Hippocampal formation (tissue), 2 donors: ENCODE measurements around the gene ANKEF1.
"Not testable (repeated sequence)": the region's sequence is repeated elsewhere in the genome, so short reads cannot be mapped to it uniquely, and the experiment has no call there.

Experiments used
- DNase-seq, 2 donors: peaks; one replicate each; lab custom pipeline; 2025; lab: John Stamatoyannopoulos, UW

ANKEF1 gene

DNA sequence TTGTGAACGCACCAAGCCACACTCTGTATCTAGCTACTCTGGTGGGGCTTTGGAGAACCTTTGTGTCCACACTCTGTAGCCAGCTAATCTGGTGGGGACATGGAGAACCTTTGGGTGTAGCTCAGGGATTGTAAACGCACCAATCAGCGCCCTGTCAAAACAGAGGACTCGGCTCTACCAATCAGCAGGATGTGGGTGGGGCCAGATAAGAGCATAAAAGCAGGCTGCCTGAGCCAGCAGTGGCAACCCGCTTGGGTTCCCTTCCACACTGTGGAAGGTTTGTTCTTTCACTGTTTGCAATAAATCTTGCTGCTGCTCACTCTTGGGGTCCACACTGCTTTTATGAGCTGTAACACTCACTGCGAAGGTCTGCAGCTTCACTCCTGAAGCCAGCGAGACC, 2.5 kb upstream of the ANKEF1 start:
- DNase-seq, result not testable (repeated sequence)

DNA sequence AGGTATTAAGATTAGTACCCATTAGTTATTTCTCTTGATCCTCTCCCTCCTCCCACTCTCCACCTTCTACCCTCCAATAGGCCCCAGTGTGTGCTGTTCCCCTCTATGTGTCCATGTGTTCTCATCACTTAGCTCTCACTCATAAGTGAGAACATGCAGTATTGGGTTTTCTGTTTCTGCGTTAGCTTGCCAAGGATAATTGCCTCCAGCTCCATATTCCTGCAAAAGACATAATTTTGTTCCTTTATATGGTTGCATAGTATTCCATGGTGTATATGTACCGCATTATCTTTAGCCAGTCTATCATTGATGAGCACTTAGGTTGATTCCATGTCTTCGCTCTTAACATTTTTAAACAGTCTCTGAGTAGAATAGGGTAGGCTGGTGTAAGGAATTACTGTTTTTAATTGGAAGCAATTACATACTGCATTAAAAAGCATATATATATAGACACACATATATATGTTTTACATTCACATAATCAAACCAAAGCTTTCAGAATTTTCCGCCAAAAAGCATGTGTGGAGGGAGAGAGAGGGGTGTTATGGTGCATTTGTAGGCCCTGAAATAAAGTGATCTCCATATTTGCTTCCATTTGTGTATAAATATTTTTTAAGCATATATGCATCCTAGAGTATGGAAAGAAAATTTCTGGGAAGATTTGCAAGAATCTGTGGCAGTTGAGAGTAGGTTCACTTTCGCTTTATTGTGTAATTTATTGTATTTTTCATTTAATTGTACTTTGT, 709 bp upstream of the ANKEF1 start:
- no peak for DNase-seq

DNA sequence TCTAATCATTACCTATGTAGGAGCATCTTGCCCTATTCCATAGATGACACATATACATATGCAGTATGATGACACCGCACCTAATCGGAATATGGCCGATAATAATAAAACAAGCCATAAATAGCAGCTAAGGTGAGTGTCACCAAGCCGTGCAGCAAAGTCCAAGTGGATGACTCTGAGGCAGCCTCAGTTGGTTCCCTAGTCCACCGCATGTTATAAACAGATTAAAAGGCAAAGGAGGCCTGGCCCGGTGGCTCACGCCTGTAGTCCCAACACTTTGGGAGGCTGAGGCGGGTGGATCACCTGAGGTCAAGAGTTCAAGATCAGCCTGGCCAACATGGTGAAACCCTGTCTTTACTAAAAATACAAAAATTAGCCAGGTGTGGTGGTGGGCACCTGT, 1.5 kb downstream of the ANKEF1 start:
- not testable (repeated sequence) for DNase-seq

DNA sequence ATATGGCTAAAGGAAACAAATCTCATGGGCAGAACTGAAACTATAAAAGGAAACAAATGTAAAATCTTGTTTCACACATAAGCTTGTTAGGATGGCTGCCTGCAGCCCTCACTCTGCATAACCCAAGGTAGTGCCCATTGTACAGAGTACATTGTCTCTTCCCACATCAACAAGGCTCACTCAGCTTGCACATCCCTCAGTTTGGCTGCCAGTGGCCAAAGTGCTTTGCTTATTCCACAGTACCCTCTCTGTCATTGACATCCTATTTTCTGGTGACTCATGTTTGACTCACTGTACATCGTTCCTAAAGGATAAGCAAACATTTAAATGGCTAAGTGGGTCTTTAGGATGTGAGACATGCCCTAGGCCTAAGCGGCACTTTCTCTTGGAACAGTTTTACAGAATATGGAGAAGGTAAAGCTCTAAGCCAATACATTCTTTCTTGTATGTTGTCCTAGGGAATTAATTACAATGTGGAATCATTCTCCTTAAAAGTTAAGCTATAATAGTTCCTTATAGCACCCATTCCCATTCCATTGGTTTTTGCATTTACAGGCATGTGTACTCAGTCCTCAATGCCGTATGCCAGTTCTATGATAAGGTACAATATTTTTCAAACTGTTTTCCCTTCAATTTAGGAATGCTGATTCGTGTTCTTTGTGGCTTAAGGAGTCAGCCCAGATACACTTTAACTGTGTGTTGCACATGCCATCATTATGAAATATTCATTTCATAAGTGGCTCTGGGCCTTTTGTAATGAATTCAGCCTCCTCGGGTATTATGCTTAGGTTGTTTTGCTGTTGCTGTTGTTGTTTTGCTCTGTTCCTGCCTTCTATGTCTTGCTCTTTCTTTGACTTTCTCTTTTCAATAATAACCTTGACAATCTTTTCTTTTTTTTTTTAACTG, 5.5 kb downstream of the ANKEF1 start:
- no peak for DNase-seq

DNA sequence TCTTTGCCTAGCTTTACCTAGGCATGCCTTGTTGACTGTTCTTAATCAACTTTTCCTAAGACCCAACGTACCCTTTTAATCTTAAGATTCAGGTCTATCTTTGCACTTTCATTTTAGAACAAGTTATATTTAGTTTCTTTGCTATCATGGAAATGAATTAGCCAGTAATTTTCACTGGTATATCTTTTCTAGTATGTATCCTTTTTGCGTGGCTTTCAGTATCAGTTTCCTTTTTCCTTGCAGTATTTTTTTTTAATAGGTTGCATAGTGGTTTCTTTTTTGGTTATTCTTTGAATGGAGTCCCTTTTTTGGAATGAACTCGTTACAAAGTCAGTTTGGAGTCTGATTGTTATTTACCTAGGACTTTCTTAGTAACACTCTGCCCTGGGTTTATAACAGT, 7.3 kb downstream of the ANKEF1 start:
- no peak for DNase-seq

DNA sequence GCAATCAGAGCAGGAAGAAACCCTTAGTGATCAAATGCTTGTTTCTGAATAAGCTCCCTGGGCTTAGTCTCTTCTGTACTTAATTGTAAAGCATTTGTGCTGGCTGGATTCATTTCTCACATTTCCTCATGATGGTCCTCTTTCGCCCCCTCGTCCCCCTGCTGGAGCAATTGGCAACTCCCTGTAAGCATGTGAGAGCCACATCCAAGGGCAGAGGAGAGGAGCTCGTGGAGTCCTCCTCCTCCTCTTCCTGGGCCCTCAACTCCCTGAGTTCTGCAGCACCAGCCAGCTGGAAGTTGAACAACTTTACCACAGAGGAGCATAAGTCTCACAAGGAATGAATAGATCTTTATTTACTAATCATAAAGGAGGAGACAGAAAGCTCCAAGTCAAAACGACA, 12.6 kb downstream of the ANKEF1 start:
- no peak for DNase-seq

DNA sequence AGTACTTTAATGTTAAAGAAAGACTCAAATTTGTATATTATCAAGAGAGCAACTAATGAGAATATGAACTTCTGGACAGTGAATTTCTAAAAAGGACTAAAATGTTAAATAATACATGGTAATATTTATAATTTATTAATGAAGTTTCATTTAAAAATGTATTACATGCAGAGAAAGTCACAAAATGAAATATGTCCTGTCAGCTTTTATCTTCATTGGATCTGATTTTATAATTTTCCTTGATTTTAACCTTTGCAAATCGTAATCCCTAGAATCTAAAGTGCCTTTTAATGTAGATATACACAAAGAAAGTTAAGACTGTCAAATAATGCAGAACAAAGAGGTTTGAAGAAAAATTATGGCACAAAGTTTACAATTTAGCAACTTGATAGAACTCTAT, 16.4 kb downstream of the ANKEF1 start:
- DNase-seq, result no peak

DNA sequence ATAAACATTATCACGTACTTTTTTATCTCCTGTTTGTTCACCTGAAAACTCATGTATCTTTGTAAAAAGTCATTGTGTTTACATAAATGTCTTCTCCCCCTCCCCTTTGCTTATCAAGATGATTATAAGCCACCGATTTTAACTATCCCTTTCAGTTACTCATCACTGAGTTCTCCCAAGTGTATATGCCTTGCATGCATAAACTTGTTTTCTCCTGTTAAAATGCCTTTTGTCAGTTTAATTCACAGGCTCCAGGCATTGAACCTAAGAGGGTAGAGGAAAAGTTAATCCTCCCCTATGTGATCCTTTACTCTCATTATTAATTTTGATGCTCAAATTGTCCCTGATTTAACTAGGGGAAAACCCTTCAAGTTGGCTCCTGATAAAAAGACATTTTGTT, 24.2 kb downstream of the ANKEF1 start:
- DNase-seq, result no peak

DNA sequence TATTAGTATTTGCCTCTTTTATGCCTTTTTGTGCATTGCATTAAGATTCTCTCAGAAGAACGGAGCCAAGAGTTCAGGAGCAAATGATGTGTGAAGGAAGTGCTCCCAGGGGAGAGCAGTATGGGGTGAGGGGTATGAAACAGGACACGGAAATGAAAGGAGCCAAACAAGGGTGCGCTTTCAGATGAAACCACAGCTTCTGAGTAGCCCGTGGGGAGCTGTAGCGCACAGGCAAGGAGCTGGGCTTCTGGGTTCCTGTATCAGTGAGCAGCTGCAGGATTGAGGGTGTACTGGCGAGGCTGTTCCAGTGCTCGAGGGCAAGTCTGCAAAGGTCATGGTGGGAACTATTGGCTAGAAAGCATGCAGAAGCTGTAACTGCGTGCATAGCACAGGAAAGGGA, 25.4 kb downstream of the ANKEF1 start:
- no peak for DNase-seq

DNA sequence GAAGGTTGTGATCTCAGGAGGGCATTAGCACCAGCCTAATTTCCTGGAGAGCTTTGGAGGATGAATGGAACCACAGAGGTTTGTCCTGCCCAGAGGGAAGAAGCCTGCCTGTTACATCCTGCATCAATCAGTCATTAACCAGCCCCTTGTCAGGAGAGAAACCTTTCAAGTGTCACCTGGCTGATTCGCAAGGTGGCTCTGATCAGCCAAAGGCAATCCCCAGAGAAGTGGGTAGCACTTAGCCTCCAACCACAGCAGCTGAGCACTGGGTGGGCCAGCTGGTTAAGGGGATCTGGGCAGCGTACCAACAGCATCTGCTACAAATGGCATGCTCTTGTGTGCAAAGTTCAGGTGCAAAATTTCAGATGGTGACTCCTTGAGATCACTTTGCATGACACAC, 26.9 kb downstream of the ANKEF1 start:
- DNase-seq, result no peak

DNA sequence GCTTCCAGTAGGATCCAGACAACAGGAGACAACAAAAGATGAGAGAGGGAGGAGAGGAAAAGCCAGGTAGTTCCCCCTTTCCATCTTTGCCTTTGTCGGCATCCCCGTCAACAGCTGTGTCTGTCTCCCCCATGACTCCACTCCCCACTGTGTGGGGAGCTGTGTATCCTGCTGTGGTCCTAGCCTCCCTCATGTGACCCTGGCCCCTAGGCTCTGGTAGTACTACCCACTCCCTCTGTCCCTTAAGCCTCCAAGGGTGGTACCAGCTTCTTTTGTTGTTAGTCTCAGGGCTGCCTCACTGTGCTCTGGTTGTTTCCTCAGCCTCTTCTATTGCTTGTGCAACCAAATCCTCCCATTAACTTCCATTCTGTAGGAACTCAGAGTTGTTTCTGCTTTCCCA, 28.7 kb downstream of the ANKEF1 start:
- no peak for DNase-seq

DNA sequence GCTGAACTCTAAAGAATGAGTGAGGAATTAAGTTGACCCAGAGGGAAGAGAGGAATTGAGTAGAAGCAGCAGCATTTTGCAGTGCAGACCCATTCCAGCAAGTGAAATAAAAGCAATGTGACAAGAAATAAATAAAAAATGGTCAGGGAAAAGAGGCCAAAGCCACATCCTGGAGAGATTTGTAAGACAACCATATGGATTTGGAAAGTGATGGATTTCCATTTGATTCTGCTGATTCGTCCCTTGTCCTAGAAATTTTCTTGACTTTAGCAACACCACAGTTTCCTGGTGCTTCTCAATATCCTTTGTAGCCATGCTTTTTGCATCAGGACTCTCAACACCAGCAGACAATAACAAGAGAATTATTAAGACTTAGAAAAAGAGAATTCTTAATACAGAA, 29.8 kb downstream of the ANKEF1 start:
- DNase-seq, result no peak

DNA sequence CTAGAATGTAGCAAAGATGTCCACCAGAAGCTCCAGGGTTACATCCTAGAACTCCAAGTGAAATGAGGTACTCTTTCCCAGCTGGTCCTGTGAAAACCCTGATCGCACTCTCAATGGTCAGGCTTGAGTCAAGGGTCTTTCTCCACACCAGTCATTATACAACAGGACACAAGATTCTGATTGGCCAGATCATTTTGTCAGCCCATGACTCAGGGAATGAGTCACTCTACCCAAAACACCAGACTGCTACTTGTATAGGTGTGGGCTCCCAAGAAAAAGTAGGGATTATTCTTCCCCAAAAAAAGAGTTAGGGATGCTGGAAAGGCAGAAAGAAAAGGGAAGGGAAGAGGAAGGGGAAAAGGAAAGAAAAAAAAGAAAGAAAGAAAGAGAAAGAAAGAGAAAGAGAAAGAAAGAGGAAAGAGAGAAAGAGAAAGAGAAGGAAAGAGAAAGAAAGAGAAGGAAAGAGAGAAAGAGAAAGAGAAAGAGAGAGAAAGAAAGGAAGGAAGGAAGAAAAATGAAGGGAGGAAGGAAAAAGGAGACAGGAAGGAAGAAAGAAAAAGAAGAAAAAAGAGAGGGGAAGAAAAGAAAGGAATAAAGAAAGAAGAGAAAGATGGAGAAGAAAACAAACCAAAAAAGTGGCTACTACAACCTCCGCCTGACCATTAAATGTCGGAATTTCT, 30.5 kb downstream of the ANKEF1 start:
- no peak for DNase-seq

DNA sequence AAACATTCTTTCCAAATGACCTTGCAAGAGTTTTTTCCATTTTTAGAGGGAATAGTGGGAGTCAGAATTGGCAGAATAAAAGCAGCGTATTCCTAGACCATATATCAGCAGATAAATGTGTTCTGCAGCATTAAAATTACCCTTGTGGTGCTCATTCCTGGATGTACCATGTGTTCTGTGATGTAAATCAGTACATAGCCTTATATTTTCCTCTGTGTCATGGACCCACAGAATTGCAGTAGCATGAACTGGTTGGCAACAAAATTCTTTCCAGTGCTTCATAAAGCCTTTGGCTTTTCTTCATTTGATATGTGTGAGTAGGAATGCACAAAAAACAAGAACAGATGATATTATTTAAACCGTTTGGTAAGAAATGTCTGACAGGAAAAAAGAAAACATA, 32.5 kb downstream of the ANKEF1 start:
- no peak for DNase-seq

DNA sequence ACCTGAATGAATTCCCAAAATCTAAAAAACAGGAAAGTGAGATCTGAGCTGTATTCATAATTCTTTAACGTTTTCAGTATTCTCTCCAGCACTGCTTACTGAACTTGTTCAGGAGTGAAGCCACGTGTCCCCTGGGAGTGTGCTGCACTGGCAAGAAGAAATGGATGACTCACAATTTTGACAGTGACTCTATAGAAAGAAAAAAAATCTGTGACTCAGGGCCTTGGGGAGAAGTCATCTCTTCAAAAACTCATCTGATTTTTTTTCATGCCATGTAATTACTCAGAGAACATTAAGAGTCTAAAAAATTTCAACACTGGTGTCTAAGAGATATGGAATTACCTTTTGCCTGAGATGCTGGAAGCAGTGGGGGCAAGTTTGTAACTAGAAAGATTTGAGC, 39.7 kb downstream of the ANKEF1 start:
- DNase-seq, result no peak

DNA sequence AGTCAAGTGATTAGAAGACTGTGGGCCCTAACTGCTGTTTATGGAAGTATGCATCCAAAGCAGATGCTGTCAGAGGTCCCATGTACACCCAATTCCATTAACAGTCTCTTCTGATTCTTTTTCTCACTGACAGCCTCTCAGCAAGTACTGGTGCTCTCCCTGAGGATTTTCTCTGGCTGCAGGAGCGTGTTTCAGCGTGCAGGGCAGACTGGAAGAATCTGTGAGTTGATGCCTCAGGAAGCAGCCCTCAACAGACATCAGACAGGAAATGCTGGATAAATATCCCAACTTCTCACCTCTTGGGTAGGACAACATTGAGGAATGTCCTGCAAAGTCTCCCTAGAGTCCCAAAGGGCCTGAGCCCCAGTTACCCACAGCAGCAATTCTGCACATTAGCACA, 40.8 kb downstream of the ANKEF1 start:
- DNase-seq, result no peak

DNA sequence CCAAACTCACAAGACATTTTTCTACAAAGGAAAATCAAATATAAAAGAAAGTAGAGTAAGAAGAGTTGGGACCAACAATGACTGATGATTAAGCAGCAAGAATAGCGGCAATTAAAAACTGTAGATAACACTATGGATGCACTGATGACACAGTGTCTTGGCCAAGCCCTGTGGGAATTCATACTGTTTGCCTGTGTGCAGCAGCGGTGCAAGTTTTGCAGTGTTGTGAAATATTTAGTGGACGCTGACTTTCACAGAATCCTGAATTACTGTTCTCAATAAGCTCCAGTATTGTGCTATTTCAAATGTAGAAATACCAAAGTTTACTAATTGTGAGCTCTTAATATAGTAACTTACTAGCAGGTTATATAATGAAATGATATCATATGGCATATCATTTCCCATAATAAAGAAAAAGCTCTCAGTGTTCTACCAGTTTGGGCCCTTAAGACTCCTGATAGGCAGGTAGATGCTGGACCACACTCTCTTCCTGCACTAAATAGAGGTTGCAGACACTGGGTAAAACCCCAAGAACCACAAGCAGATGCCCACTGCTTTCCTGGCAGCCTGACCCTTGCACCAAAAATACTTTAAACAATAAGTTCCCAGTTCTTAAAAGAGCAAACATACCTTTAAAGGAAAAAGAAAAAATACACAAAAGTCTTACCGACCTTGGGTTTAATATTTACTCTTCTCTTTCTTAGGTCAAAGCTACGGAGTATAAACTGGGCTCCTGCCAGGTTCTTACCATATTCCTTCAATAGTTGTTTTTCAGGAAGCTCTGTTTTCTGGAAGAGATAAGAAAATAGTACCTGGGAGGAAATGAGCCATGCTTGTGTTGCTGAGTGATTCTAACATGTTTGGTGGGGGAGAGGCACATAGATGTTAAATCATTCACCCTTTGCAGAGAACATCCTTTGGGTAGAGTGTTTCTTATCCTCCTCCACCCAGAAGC, 41.6 kb downstream of the ANKEF1 start:
- DNase-seq, result no peak

DNA sequence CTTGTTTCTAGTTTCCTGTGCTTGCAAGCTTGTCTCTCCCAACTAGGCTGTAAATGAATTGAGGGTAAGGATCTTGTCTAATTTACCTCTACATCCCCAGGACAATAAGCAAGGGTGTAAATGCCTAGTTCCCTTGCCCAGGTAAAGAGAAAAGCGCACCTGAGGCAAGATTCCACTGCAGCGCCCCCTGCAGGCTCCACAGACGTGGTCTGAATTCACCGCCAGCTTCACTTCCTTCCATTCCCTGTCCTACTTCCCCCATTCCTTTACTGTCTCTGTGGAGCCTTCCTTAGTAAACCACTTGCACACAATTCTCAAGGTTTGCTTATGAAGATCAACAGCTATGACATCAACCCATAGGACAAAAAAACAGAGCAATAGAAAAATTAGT, 42.3 kb downstream of the ANKEF1 start:
- no peak for DNase-seq

DNA sequence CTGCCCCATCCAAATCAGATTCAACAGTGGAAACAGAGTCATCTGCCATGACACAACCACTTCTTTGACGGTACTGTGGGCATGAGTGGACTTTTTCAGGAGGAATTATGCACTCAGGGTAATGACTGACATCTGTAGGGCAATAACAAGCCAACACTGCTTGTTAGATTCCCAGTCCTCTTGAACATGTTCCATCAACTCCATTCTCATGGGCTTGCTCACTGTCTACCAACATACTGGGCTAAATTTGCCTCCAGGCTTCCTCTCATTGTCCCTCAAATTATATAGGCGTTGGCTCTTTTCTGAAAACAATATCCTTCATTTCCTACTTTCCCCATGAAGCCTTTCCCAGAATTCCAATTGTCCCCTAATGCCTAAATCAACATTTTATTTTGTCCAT, 43.1 kb downstream of the ANKEF1 start:
- no peak for DNase-seq

DNA sequence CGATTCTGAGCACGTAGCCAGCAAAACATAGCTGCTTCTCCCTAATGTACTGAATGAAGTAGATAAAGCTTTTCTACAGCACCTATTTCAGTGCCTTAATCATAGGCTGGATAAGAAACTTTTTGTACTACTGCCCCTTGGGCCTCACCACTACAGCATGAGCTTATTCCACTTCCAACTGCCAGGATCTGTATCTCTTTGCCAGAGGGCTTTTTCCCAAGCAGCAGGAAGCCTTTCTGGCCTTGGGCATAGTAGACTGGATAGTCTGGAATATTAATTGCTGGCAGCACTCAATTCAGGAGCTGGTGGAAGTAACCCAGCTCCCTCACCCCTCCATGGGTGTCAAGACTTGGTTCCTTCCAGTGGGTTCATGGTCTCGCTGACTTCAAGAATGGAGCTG, 43.6 kb downstream of the ANKEF1 start:
- DNase-seq, result no peak

DNA sequence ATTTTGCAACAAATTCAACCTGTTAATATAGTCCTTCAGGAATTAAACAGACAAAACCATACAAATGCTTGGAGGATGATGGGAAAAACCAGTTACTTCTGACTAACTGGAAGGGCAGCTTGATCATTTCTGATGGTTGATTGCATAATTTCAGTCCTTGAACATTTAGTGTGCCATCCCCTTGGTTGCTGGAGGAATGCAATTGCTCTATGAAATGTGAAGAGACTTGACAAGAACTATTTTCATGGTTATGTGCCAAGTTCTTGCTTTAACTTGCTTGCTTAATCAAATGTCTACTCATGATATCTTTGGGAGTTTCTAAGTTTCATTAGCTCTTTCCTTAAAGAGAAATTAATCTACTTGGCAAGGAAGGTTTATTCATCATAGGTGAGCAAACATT, 45.2 kb downstream of the ANKEF1 start:
- no peak for DNase-seq

DNA sequence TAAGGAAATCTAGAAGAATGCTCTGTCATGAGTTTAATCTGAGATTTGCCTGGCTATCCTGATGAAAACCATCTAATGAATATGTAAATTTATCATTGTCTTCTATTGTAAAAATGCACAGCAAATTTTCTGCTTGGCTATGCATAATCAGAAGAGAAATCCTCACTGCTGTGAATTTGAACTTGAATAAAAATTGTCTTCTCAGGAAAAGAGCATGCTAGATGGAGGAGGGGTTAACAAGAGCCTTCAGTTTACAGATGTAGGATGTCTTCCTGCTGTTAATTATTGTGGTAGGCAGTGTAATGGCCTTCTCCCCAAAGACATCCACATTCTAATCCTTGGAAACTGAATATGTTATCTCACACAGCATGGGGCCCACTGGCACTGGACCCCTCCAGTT, 45.8 kb downstream of the ANKEF1 start:
- no peak for DNase-seq
